GM23338 (cell line): ENCODE data around the gene SETBP1. TPM values are rescaled to one million over a fixed set of nuclear protein-coding genes. Genes with fewer than 3 reads are reported as not detected.

Source experiments
- ATAC-seq: fragments of 200-7000 bp; cut with Tn5 transposase; 3 replicates; pipeline ENCODE4 v1.9.1; 2020
- DNase-seq: peaks from one replicate; pipeline ENCODE4 v3.0.0-alpha.2; 2015; ENCODE audit warnings: low spot score
- H2AFZ ChIP-seq: fragments of 200-600 bp; sonication (generic); 2 replicates; pipeline ENCODE4 v1.8.0; 2016; ENCODE audit warnings: antibody characterized with exemption, mild to moderate bottlenecking, moderate library complexity
- H3F3A ChIP-seq: fragments of 200-600 bp; sonication (generic); replicated peaks from 2 replicates; pipeline ENCODE4 v1.8.0; 2017; ENCODE audit warnings: antibody characterized with exemption, mixed run types, low read depth
- H3K27ac ChIP-seq: fragments of 200-600 bp; sonication (generic); 2 replicates; pipeline ENCODE4 v1.6.1; 2016; ENCODE audit warnings: low read depth
- H3K27me3 ChIP-seq: fragments of 200-600 bp; sonication (generic); 2 replicates; pipeline ENCODE4 v1.8.0; 2016; ENCODE audit warnings: mild to moderate bottlenecking, mixed run types, moderate library complexity; ENCODE audit not compliant: insufficient read depth
- H3K36me3 ChIP-seq: fragments of 200-600 bp; sonication (generic); 2 replicates; pipeline ENCODE4 v1.8.0; 2016; ENCODE audit warnings: mild to moderate bottlenecking; ENCODE audit not compliant: insufficient read depth
- H3K4me1 ChIP-seq: fragments of 200-600 bp; sonication (generic); 2 replicates; pipeline ENCODE4 v1.8.0; 2016; ENCODE audit warnings: mild to moderate bottlenecking, moderate library complexity; ENCODE audit not compliant: insufficient read depth
- H3K4me2 ChIP-seq: fragments of 200-600 bp; sonication (generic); 2 replicates; pipeline ENCODE4 v1.7.1; 2017; ENCODE audit warnings: mixed run types
- H3K4me3 ChIP-seq: fragments of 200-600 bp; sonication (generic); 2 replicates; pipeline ENCODE4 v1.6.1; 2016; ENCODE audit warnings: mixed run types
- H3K79me2 ChIP-seq: fragments of 200-600 bp; sonication (generic); replicated peaks from 2 replicates; pipeline ENCODE4 v1.8.0; 2017; ENCODE audit warnings: mild to moderate bottlenecking; ENCODE audit not compliant: insufficient read depth
- H3K9me2 ChIP-seq: fragments of 200-600 bp; sonication (generic); 2 replicates; pipeline ENCODE4 v1.8.0; 2017; ENCODE audit not compliant: insufficient read depth
- H4K20me1 ChIP-seq: fragments of 200-600 bp; sonication (generic); replicated peaks from 2 replicates; pipeline ENCODE4 v1.8.0; 2017; ENCODE audit warnings: mild to moderate bottlenecking; ENCODE audit not compliant: insufficient read depth
- H3K27ac Mint-ChIP-seq: 2 replicates; pipeline ENCODE4 v1.8.0; 2020; ENCODE audit warnings: inconsistent platforms, mild to moderate bottlenecking, moderate library complexity, mixed read lengths
- H3K27me3 Mint-ChIP-seq: 3 replicates; pipeline ENCODE4 v1.8.0; 2022; ENCODE audit warnings: low read depth, mild to moderate bottlenecking, moderate library complexity, mixed read lengths, inconsistent platforms; ENCODE audit not compliant: insufficient read depth, poor library complexity
- H3K36me3 Mint-ChIP-seq: 3 replicates; pipeline ENCODE4 v1.8.0; 2021; ENCODE audit warnings: low read depth, mild to moderate bottlenecking, inconsistent platforms, moderate library complexity, mixed read lengths
- H3K4me1 Mint-ChIP-seq: 3 replicates; pipeline ENCODE4 v1.8.0; 2020; ENCODE audit warnings: mild to moderate bottlenecking, inconsistent platforms, mixed read lengths
- H3K4me3 Mint-ChIP-seq: 3 replicates; pipeline ENCODE4 v1.8.0; 2021; ENCODE audit warnings: moderate library complexity, mild to moderate bottlenecking, inconsistent platforms, mixed read lengths
- H3K9me3 Mint-ChIP-seq: 3 replicates; pipeline ENCODE4 v1.8.0; 2020; ENCODE audit warnings: moderate library complexity, mild to moderate bottlenecking, inconsistent platforms, mixed read lengths
- CREB1 ChIP-seq: fragments of 250-450 bp; sonication (Bioruptor Pico); IDR thresholded peaks from 2 replicates; pipeline ENCODE4 v1.5.0; 2020; ENCODE audit warnings: low read depth, mild to moderate bottlenecking, moderate library complexity
- EZH2 ChIP-seq: fragments of 200-600 bp; sonication (generic); IDR thresholded peaks from one replicate; pipeline ENCODE4 v1.8.0; 2017; ENCODE audit warnings: antibody characterized with exemption, mild to moderate bottlenecking, low read depth; ENCODE audit not compliant: unreplicated experiment
- EZH2phosphoT487 ChIP-seq: fragments of 200-600 bp; sonication (generic); IDR thresholded peaks from one replicate; pipeline ENCODE4 v1.8.1; 2018; ENCODE audit warnings: antibody characterized with exemption; ENCODE audit not compliant: unreplicated experiment
- JUNB ChIP-seq: IDR thresholded peaks from one replicate; pipeline ENCODE4 v1.6.1; 2016; ENCODE audit warnings: antibody characterized with exemption; ENCODE audit not compliant: unreplicated experiment
- NANOG ChIP-seq: IDR thresholded peaks from 2 replicates; pipeline ENCODE4 v1.6.1; 2016; ENCODE audit warnings: antibody characterized with exemption, borderline replicate concordance
- POLR2AphosphoS5 ChIP-seq: IDR thresholded peaks from 2 replicates; pipeline ENCODE4 v1.6.1; 2016; ENCODE audit warnings: antibody characterized with exemption, low read depth
- STAT1 ChIP-seq: IDR thresholded peaks from one replicate; pipeline ENCODE4 v1.6.1; 2016; ENCODE audit warnings: antibody characterized with exemption; ENCODE audit not compliant: unreplicated experiment
- ZNF114 ChIP-seq: fragments of 250-450 bp; sonication (Bioruptor Pico); IDR thresholded peaks from 2 replicates; pipeline ENCODE4 v1.5.0; 2020; ENCODE audit warnings: mild to moderate bottlenecking, moderate library complexity
- ZNF331 ChIP-seq: fragments of 250-450 bp; sonication (Bioruptor Pico); IDR thresholded peaks from 2 replicates; pipeline ENCODE4 v1.5.0; 2020; ENCODE audit warnings: low read depth, mild to moderate bottlenecking, moderate library complexity
- polyA plus RNA-seq: library from polyadenylated mRNA; unstranded; fragments of >200 nt; fragmentation: Nextera tagmentation; extraction: Ambion mirVana; gene quantifications from 2 replicates; pipeline ENCODE4 v1.2.1, GENCODE V29; 2016
- total RNA-seq: library from RNA; depleted of rRNA; stranded (reverse); fragments of >200 nt; shearing (Covaris generic); gene quantifications from 2 replicates; pipeline ENCODE4 v1.2.3, GENCODE V29; 2014
- TF ChIP-seq, protein P1 (sequence below): IDR thresholded peaks from 2 replicates; pipeline ENCODE4 v1.6.1; 2016; ENCODE audit warnings: antibody characterized with exemption
- TF ChIP-seq, protein P2 (sequence below): IDR thresholded peaks from one replicate; pipeline ENCODE4 v1.6.1; 2018; ENCODE audit warnings: antibody characterized with exemption; ENCODE audit not compliant: unreplicated experiment
- TF ChIP-seq, protein P3 (sequence below), 2 experiments: fragments of 200-600 bp in 1 of 2; sonication (generic) in 1 of 2; conservative IDR thresholded peaks; 2 replicates each; pipeline versions ENCODE4 v1.5.1 to v1.6.1; 2016 to 2017; ENCODE audit warnings: antibody characterized with exemption in 2 of 2, low read depth in 2 of 2, mild to moderate bottlenecking in 2 of 2, moderate library complexity in 1 of 2
- TF ChIP-seq, protein P4 (sequence below): fragments of 250-450 bp; sonication (Bioruptor Pico); IDR thresholded peaks from 2 replicates; pipeline ENCODE4 v1.5.0; 2020; ENCODE audit warnings: mild to moderate bottlenecking, moderate library complexity

The SETBP1 gene
- total and polyA plus RNA-seq, 2 experiments from 2014 or later, result 1.6 to 5.5 TPM

DNA sequence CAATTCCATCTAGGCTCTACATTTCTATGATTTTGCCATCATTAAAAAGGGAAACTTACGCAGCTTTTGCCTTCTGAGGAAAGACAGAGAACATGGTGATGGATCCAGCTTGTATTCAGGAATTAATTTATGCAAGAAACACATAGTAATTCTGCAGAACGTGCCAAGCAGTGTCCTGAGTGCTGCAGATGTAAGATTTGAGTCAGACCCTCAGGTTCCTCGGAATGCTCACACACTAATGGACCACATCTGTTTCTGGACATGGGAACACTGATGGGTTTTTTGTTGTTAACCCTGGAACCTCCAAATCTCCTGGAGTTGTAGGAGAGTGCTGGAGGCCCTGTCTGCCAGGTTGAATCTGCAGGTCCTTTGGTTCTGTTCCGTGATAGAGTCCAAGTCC lies 132.9 kb downstream of the SETBP1 start (continued):
- no peak for TF ChIP-seq POLR2AphosphoS5
- TF ChIP-seq CREB1 (CRISPR knock-in tag), result no peak

DNA sequence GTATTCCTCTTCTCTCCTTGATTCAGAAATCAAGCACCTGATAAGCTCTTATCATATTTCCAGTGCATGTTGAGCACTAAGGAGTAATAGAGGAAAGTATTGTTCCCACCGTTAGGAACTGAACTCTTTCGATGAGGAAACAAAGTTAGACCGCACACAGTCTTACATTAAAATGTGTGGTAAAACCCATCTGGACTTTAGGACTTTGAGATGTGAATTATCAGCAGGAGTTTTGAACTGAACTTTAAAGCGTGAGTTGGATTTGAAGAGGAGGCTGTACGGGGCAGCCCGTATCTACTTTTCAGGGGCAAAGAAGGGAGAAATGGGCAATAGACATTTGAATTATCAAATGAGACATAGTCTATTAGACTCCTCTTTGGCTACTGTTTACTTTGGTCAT lies 134.4 kb downstream of the SETBP1 start:
- no peak overlapping the region for H3K27ac Mint-ChIP-seq
- Histone ChIP-seq H3K4me2 (no peak overlapping the region), H3F3A (no peaks in the 10 kb centered on the region)

More for the DNA sequence above, 134.4 kb downstream of the SETBP1 start:
- DNase-seq (no peak), ATAC-seq (no peak)
- H3K9me3 Mint-ChIP-seq, result no peaks in the 10 kb centered on the region
- H3K4me3 Mint-ChIP-seq, result no peak overlapping the region
- Histone ChIP-seq H3K27ac (no peak overlapping the region), H2AFZ (no peak overlapping the region), H3K36me3 (no peaks in the 10 kb centered on the region), H4K20me1 (no peaks in the 10 kb centered on the region), H3K27me3 (no peaks in the 10 kb centered on the region), H3K9me2 (0 out of 2 replicates have a peak, but pooled peaks cover 11% of the 10 kb centered on the region), H3K4me3 (no peak overlapping the region), H3K4me1 (peaks cover 12% of the 10 kb centered on the region; the same call in 1 of the 2 replicates), H3K79me2 (no peaks in the 10 kb centered on the region)
- no peak for TF ChIP-seq POLR2AphosphoS5
- TF ChIP-seq JUNB, result no peak
- TF ChIP-seq EZH2, result no peak
- TF ChIP-seq STAT1, result no peak
- TF ChIP-seq, protein P1, sequence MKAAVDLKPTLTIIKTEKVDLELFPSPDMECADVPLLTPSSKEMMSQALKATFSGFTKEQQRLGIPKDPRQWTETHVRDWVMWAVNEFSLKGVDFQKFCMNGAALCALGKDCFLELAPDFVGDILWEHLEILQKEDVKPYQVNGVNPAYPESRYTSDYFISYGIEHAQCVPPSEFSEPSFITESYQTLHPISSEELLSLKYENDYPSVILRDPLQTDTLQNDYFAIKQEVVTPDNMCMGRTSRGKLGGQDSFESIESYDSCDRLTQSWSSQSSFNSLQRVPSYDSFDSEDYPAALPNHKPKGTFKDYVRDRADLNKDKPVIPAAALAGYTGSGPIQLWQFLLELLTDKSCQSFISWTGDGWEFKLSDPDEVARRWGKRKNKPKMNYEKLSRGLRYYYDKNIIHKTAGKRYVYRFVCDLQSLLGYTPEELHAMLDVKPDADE, result no peak
- no peak for TF ChIP-seq CREB1 (CRISPR knock-in tag)
- no peak for TF ChIP-seq ZNF114 (CRISPR knock-in tag)
- no peak for TF ChIP-seq ZNF331 (CRISPR knock-in tag)
- no peak for TF ChIP-seq EZH2phosphoT487
- TF ChIP-seq, protein P2, sequence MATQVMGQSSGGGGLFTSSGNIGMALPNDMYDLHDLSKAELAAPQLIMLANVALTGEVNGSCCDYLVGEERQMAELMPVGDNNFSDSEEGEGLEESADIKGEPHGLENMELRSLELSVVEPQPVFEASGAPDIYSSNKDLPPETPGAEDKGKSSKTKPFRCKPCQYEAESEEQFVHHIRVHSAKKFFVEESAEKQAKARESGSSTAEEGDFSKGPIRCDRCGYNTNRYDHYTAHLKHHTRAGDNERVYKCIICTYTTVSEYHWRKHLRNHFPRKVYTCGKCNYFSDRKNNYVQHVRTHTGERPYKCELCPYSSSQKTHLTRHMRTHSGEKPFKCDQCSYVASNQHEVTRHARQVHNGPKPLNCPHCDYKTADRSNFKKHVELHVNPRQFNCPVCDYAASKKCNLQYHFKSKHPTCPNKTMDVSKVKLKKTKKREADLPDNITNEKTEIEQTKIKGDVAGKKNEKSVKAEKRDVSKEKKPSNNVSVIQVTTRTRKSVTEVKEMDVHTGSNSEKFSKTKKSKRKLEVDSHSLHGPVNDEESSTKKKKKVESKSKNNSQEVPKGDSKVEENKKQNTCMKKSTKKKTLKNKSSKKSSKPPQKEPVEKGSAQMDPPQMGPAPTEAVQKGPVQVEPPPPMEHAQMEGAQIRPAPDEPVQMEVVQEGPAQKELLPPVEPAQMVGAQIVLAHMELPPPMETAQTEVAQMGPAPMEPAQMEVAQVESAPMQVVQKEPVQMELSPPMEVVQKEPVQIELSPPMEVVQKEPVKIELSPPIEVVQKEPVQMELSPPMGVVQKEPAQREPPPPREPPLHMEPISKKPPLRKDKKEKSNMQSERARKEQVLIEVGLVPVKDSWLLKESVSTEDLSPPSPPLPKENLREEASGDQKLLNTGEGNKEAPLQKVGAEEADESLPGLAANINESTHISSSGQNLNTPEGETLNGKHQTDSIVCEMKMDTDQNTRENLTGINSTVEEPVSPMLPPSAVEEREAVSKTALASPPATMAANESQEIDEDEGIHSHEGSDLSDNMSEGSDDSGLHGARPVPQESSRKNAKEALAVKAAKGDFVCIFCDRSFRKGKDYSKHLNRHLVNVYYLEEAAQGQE, result no peak
- TF ChIP-seq NANOG, result no peak
- TF ChIP-seq, protein P3, sequence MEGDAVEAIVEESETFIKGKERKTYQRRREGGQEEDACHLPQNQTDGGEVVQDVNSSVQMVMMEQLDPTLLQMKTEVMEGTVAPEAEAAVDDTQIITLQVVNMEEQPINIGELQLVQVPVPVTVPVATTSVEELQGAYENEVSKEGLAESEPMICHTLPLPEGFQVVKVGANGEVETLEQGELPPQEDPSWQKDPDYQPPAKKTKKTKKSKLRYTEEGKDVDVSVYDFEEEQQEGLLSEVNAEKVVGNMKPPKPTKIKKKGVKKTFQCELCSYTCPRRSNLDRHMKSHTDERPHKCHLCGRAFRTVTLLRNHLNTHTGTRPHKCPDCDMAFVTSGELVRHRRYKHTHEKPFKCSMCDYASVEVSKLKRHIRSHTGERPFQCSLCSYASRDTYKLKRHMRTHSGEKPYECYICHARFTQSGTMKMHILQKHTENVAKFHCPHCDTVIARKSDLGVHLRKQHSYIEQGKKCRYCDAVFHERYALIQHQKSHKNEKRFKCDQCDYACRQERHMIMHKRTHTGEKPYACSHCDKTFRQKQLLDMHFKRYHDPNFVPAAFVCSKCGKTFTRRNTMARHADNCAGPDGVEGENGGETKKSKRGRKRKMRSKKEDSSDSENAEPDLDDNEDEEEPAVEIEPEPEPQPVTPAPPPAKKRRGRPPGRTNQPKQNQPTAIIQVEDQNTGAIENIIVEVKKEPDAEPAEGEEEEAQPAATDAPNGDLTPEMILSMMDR (conservative IDR thresholded peaks at IDR 0.05; ENCODE audit: low read depth in 2 of 2), result no peak
- TF ChIP-seq, protein P4, sequence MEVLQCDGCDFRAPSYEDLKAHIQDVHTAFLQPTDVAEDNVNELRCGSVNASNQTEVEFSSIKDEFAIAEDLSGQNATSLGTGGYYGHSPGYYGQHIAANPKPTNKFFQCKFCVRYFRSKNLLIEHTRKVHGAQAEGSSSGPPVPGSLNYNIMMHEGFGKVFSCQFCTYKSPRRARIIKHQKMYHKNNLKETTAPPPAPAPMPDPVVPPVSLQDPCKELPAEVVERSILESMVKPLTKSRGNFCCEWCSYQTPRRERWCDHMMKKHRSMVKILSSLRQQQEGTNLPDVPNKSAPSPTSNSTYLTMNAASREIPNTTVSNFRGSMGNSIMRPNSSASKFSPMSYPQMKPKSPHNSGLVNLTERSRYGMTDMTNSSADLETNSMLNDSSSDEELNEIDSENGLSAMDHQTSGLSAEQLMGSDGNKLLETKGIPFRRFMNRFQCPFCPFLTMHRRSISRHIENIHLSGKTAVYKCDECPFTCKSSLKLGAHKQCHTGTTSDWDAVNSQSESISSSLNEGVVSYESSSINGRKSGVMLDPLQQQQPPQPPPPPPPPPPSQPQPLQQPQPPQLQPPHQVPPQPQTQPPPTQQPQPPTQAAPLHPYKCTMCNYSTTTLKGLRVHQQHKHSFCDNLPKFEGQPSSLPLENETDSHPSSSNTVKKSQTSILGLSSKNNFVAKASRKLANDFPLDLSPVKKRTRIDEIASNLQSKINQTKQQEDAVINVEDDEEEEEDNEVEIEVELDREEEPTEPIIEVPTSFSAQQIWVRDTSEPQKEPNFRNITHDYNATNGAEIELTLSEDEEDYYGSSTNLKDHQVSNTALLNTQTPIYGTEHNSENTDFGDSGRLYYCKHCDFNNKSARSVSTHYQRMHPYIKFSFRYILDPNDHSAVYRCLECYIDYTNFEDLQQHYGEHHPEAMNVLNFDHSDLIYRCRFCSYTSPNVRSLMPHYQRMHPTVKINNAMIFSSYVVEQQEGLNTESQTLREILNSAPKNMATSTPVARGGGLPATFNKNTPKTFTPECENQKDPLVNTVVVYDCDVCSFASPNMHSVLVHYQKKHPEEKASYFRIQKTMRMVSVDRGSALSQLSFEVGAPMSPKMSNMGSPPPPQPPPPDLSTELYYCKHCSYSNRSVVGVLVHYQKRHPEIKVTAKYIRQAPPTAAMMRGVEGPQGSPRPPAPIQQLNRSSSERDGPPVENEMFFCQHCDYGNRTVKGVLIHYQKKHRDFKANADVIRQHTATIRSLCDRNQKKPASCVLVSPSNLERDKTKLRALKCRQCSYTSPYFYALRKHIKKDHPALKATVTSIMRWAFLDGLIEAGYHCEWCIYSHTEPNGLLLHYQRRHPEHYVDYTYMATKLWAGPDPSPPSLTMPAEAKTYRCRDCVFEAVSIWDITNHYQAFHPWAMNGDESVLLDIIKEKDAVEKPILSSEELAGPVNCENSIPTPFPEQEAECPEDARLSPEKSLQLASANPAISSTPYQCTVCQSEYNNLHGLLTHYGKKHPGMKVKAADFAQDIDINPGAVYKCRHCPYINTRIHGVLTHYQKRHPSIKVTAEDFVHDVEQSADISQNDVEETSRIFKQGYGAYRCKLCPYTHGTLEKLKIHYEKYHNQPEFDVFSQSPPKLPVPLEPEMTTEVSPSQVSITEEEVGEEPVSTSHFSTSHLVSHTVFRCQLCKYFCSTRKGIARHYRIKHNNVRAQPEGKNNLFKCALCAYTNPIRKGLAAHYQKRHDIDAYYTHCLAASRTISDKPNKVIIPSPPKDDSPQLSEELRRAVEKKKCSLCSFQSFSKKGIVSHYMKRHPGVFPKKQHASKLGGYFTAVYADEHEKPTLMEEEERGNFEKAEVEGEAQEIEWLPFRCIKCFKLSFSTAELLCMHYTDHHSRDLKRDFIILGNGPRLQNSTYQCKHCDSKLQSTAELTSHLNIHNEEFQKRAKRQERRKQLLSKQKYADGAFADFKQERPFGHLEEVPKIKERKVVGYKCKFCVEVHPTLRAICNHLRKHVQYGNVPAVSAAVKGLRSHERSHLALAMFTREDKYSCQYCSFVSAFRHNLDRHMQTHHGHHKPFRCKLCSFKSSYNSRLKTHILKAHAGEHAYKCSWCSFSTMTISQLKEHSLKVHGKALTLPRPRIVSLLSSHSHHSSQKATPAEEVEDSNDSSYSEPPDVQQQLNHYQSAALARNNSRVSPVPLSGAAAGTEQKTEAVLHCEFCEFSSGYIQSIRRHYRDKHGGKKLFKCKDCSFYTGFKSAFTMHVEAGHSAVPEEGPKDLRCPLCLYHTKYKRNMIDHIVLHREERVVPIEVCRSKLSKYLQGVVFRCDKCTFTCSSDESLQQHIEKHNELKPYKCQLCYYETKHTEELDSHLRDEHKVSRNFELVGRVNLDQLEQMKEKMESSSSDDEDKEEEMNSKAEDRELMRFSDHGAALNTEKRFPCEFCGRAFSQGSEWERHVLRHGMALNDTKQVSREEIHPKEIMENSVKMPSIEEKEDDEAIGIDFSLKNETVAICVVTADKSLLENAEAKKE (CRISPR knock-in tag), result no peak
- H3K27me3 Mint-ChIP-seq, result peaks cover 9% of the 10 kb centered on the region
- H3K4me1 Mint-ChIP-seq, result peaks cover 51% of the 10 kb centered on the region
- H3K36me3 Mint-ChIP-seq, result no peaks in the 10 kb centered on the region
